ENCODE data around the gene ZNF653. TPM values are rescaled to one million over a fixed set of nuclear protein-coding genes. Genes with fewer than 3 reads are reported as not detected.
A peak's percentile ranks its signal among the peaks of the same experiment; 100 is the strongest.

The ZNF653 gene
- total and polyA plus RNA-seq, 2 of the 8 experiments (the other 6 are each of a cell fraction or from before 2014, with no cell fraction given) = 7.0 to 7.9 TPM

DNA sequence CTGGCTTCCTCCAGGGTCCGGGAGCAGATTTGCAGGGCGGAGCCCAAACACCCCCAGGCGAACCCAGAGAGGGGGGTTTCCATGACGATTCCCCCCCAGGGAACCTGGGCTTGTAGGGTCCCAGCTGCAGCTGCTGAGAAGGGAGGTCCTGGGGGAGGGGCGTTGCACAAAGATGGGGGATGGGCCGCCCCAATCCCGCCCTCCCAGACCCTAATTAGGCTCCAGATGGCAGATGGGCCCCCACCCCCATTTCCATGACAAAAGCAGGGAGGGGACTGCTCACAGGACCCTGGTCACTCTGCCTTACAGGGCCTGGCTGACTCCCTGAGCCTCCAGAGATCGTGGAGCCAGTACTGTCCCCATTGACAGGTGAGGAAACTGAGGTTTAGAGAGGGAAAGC, 40.0 kb downstream of the ZNF653 start (continued):
- TF ChIP-seq, protein P1, sequence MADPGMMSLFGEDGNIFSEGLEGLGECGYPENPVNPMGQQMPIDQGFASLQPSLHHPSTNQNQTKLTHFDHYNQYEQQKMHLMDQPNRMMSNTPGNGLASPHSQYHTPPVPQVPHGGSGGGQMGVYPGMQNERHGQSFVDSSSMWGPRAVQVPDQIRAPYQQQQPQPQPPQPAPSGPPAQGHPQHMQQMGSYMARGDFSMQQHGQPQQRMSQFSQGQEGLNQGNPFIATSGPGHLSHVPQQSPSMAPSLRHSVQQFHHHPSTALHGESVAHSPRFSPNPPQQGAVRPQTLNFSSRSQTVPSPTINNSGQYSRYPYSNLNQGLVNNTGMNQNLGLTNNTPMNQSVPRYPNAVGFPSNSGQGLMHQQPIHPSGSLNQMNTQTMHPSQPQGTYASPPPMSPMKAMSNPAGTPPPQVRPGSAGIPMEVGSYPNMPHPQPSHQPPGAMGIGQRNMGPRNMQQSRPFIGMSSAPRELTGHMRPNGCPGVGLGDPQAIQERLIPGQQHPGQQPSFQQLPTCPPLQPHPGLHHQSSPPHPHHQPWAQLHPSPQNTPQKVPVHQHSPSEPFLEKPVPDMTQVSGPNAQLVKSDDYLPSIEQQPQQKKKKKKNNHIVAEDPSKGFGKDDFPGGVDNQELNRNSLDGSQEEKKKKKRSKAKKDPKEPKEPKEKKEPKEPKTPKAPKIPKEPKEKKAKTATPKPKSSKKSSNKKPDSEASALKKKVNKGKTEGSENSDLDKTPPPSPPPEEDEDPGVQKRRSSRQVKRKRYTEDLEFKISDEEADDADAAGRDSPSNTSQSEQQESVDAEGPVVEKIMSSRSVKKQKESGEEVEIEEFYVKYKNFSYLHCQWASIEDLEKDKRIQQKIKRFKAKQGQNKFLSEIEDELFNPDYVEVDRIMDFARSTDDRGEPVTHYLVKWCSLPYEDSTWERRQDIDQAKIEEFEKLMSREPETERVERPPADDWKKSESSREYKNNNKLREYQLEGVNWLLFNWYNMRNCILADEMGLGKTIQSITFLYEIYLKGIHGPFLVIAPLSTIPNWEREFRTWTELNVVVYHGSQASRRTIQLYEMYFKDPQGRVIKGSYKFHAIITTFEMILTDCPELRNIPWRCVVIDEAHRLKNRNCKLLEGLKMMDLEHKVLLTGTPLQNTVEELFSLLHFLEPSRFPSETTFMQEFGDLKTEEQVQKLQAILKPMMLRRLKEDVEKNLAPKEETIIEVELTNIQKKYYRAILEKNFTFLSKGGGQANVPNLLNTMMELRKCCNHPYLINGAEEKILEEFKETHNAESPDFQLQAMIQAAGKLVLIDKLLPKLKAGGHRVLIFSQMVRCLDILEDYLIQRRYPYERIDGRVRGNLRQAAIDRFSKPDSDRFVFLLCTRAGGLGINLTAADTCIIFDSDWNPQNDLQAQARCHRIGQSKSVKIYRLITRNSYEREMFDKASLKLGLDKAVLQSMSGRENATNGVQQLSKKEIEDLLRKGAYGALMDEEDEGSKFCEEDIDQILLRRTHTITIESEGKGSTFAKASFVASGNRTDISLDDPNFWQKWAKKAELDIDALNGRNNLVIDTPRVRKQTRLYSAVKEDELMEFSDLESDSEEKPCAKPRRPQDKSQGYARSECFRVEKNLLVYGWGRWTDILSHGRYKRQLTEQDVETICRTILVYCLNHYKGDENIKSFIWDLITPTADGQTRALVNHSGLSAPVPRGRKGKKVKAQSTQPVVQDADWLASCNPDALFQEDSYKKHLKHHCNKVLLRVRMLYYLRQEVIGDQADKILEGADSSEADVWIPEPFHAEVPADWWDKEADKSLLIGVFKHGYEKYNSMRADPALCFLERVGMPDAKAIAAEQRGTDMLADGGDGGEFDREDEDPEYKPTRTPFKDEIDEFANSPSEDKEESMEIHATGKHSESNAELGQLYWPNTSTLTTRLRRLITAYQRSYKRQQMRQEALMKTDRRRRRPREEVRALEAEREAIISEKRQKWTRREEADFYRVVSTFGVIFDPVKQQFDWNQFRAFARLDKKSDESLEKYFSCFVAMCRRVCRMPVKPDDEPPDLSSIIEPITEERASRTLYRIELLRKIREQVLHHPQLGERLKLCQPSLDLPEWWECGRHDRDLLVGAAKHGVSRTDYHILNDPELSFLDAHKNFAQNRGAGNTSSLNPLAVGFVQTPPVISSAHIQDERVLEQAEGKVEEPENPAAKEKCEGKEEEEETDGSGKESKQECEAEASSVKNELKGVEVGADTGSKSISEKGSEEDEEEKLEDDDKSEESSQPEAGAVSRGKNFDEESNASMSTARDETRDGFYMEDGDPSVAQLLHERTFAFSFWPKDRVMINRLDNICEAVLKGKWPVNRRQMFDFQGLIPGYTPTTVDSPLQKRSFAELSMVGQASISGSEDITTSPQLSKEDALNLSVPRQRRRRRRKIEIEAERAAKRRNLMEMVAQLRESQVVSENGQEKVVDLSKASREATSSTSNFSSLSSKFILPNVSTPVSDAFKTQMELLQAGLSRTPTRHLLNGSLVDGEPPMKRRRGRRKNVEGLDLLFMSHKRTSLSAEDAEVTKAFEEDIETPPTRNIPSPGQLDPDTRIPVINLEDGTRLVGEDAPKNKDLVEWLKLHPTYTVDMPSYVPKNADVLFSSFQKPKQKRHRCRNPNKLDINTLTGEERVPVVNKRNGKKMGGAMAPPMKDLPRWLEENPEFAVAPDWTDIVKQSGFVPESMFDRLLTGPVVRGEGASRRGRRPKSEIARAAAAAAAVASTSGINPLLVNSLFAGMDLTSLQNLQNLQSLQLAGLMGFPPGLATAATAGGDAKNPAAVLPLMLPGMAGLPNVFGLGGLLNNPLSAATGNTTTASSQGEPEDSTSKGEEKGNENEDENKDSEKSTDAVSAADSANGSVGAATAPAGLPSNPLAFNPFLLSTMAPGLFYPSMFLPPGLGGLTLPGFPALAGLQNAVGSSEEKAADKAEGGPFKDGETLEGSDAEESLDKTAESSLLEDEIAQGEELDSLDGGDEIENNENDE (IDR thresholded peaks at IDR 0.05; ENCODE audit: insufficient replicate concordance, low read length) = no peak
- peak; percentile 42; the same call in 1 of the 2 replicates for TF ChIP-seq SP1 (IDR thresholded peaks at IDR 0.05; ENCODE audit: low read depth, low read length)
- TF ChIP-seq TCF12 (IDR thresholded peaks at IDR 0.05; ENCODE audit: low read depth, low read length) = peak; percentile 81; the same call in 1 of the 2 replicates
- TF ChIP-seq POU5F1 (IDR thresholded peaks at IDR 0.05; ENCODE audit: low read depth, low read length) = 0 out of 2 replicates have a peak, but pooled peaks have one; percentile 69
